AG09309 (cell line): ENCODE results near the gene TRIM63.

Source experiments
- DNase-seq: peaks from one replicate; pipeline ENCODE4 v3.0.0-alpha.2; 2010; ENCODE audit warnings: low read depth
- H3K4me3 ChIP-seq: 2 replicates; pipeline ENCODE4 v1.5.1; 2011; ENCODE audit warnings: mild to moderate bottlenecking, low read depth, low read length, moderate library complexity; ENCODE audit not compliant: control insufficient read depth
- CTCF ChIP-seq: IDR thresholded peaks from 2 replicates; pipeline ENCODE4 v1.5.1; 2011; ENCODE audit warnings: mild to moderate bottlenecking, low read depth, low read length, inconsistent platforms; ENCODE audit not compliant: insufficient read depth, control insufficient read depth; ENCODE audit errors: missing control alignments

The TRIM63 gene

GRCh38 chr1:26084844-26085243, 17.4 kb upstream of the TRIM63 start:
- TF ChIP-seq CTCF = no peak
- DNase-seq = no peak
- no peak overlapping the region for H3K4me3 ChIP-seq

GRCh38 chr1:26084091-26084561, 16.7 kb upstream of the TRIM63 start:
- TF ChIP-seq CTCF = no peak
- DNase-seq = no peak
- H3K4me3 ChIP-seq = no peak overlapping the region

- TF ChIP-seq CTCF = no peak
- no peak for DNase-seq
- no peak overlapping the region for H3K4me3 ChIP-seq
Observed at GRCh38 chr1:26083208-26083607, 15.8 kb upstream of the TRIM63 start.

- TF ChIP-seq CTCF = no peak
- no peak overlapping the region for H3K4me3 ChIP-seq
- DNase-seq = no peak
Observed at GRCh38 chr1:26082020-26082350, 14.6 kb upstream of the TRIM63 start.

- DNase-seq = no peak
- no peak for TF ChIP-seq CTCF
- H3K4me3 ChIP-seq = no peak overlapping the region
Observed at GRCh38 chr1:26081267-26082019, 14.0 kb upstream of the TRIM63 start.

- no peak for TF ChIP-seq CTCF
- no peak for DNase-seq
- no peak overlapping the region for H3K4me3 ChIP-seq
Observed at GRCh38 chr1:26079960-26080814, 12.8 kb upstream of the TRIM63 start.
